WTC11 (cell line): ENCODE data around the gene RBP3. TPM values are rescaled to one million over a fixed set of nuclear protein-coding genes. Genes with fewer than 3 reads are reported as not detected.

Experiments
- ATAC-seq: fragments of 200-7000 bp; cut with Tn5 transposase; 2 replicates; pipeline ENCODE4 v1.10.0; 2021; ENCODE audit warnings: mild to moderate bottlenecking, moderate library complexity
- CTCF ChIA-PET: fragments of 300-600 bp; sonication (Branson Sonifier 250); formaldehyde crosslinking; loops from one replicate; lab custom pipeline; 2021; ENCODE audit warnings: antibody characterized with exemption; lab: Charles Lee
- POLR2A ChIA-PET: fragments of 350-600 bp; sonication (Branson Sonifier 250); formaldehyde crosslinking; loops from one replicate; lab custom pipeline; 2021; ENCODE audit warnings: antibody characterized with exemption; lab: Charles Lee
- DNase-seq: peaks from one replicate; pipeline ENCODE4 v3.0.0; 2021; ENCODE audit warnings: low spot score
- H3K27ac Mint-ChIP-seq: 2 replicates; pipeline ENCODE4 v1.8.0; 2021; ENCODE audit warnings: mixed read lengths
- H3K27me3 Mint-ChIP-seq: 2 replicates; pipeline ENCODE4 v1.8.0; 2021; ENCODE audit warnings: low read depth, mild to moderate bottlenecking, moderate library complexity, mixed read lengths
- H3K36me3 Mint-ChIP-seq: 2 replicates; pipeline ENCODE4 v1.8.0; 2021; ENCODE audit warnings: mixed read lengths
- H3K4me1 Mint-ChIP-seq: 2 replicates; pipeline ENCODE4 v1.8.0; 2022; ENCODE audit warnings: mixed read lengths
- H3K4me3 Mint-ChIP-seq: 2 replicates; pipeline ENCODE4 v1.8.0; 2021; ENCODE audit warnings: mild to moderate bottlenecking, moderate library complexity, mixed read lengths
- H3K9me3 Mint-ChIP-seq: 2 replicates; pipeline ENCODE4 v1.8.0; 2021; ENCODE audit warnings: mixed read lengths
- CBFB ChIP-seq: sonication (generic); formaldehyde crosslinking; IDR thresholded peaks from 2 replicates; pipeline ENCODE4 v1.8.1; 2022; ENCODE audit warnings: mild to moderate bottlenecking, low read depth, missing genetic modification reagents
- FOXK1 ChIP-seq: sonication (generic); formaldehyde crosslinking; IDR thresholded peaks from 2 replicates; pipeline ENCODE4 v1.8.0; 2022; ENCODE audit warnings: mild to moderate bottlenecking, moderate library complexity, missing genetic modification reagents
- FOXP1 ChIP-seq: sonication (generic); formaldehyde crosslinking; IDR thresholded peaks from 2 replicates; pipeline ENCODE4 v1.8.0; 2022; ENCODE audit warnings: missing genetic modification reagents, mild to moderate bottlenecking, moderate library complexity, borderline replicate concordance
- GABPB1 ChIP-seq: sonication (generic); formaldehyde crosslinking; IDR thresholded peaks from 2 replicates; pipeline ENCODE4 v1.8.1; 2023; ENCODE audit warnings: mild to moderate bottlenecking, missing genetic modification reagents
- IRF2 ChIP-seq: sonication (generic); formaldehyde crosslinking; IDR thresholded peaks from 2 replicates; pipeline ENCODE4 v1.8.0; 2022; ENCODE audit warnings: low read depth, missing genetic modification reagents, borderline replicate concordance
- SMAD4 ChIP-seq: sonication (generic); formaldehyde crosslinking; IDR thresholded peaks from 2 replicates; pipeline ENCODE4 v1.8.0; 2022; ENCODE audit warnings: mild to moderate bottlenecking, missing genetic modification reagents
- TP53 ChIP-seq: sonication (generic); formaldehyde crosslinking; IDR thresholded peaks from 2 replicates; pipeline ENCODE4 v1.8.1; 2023; ENCODE audit warnings: mild to moderate bottlenecking, missing genetic modification reagents
- ZBTB21 ChIP-seq: sonication (generic); formaldehyde crosslinking; IDR thresholded peaks from 2 replicates; pipeline ENCODE4 v1.8.1; 2023; ENCODE audit warnings: mild to moderate bottlenecking, missing genetic modification reagents, borderline replicate concordance
- ZNF219 ChIP-seq: sonication (generic); formaldehyde crosslinking; IDR thresholded peaks from 2 replicates; pipeline ENCODE4 v1.8.0; 2023; ENCODE audit warnings: missing genetic modification reagents, mild to moderate bottlenecking, borderline replicate concordance
- ZNF232 ChIP-seq: sonication (generic); formaldehyde crosslinking; IDR thresholded peaks from 2 replicates; pipeline ENCODE4 v1.8.0; 2022; ENCODE audit warnings: mild to moderate bottlenecking, missing genetic modification reagents
- ZNF263 ChIP-seq: sonication (generic); formaldehyde crosslinking; IDR thresholded peaks from 2 replicates; pipeline ENCODE4 v1.8.1; 2022; ENCODE audit warnings: low read depth, mild to moderate bottlenecking, moderate library complexity, missing genetic modification reagents
- ZNF396 ChIP-seq: fragments of 250-450 bp; sonication (Bioruptor Pico); IDR thresholded peaks from 2 replicates; pipeline ENCODE4 v1.8.0; 2021; ENCODE audit warnings: mild to moderate bottlenecking, moderate library complexity, borderline replicate concordance
- ZNF416 ChIP-seq: fragments of 250-450 bp; sonication (Bioruptor Pico); IDR thresholded peaks from 2 replicates; pipeline ENCODE4 v1.9.0; 2021; ENCODE audit warnings: mild to moderate bottlenecking, inconsistent platforms
- total RNA-seq: library from RNA; stranded (reverse); gene quantifications from 3 replicates; pipeline ENCODE4 v1.2.3, GENCODE V29; 2021
- TF ChIP-seq, protein P1 (sequence below): fragments of 250-450 bp; sonication (Bioruptor Pico); IDR thresholded peaks from 2 replicates; pipeline ENCODE4 v2.1.2; 2022; ENCODE audit warnings: mild to moderate bottlenecking, moderate library complexity
- TF ChIP-seq, protein P2 (sequence below): sonication (generic); formaldehyde crosslinking; IDR thresholded peaks from 2 replicates; pipeline ENCODE4 v1.8.1; 2022; ENCODE audit warnings: low read depth, mild to moderate bottlenecking, moderate library complexity, missing genetic modification reagents, borderline replicate concordance
- TF ChIP-seq, protein P3 (sequence below): sonication (generic); formaldehyde crosslinking; IDR thresholded peaks from 2 replicates; pipeline ENCODE4 v1.8.1; 2023; ENCODE audit warnings: mild to moderate bottlenecking, missing genetic modification reagents, moderate library complexity
- TF ChIP-seq, protein P4 (sequence below): sonication (generic); formaldehyde crosslinking; IDR thresholded peaks from 2 replicates; pipeline ENCODE4 v1.8.0; 2023; ENCODE audit warnings: missing genetic modification reagents
- TF ChIP-seq, protein P5 (sequence below): fragments of 250-450 bp; sonication (Bioruptor Pico); conservative IDR thresholded peaks from 2 replicates; pipeline ENCODE4 v1.9.0; 2021; ENCODE audit warnings: mild to moderate bottlenecking
- TF ChIP-seq, protein P6 (sequence below): sonication (generic); formaldehyde crosslinking; IDR thresholded peaks from 2 replicates; pipeline ENCODE4 v1.8.1; 2022; ENCODE audit warnings: mild to moderate bottlenecking, moderate library complexity, missing genetic modification reagents
- TF ChIP-seq, protein P7 (sequence below): sonication (generic); formaldehyde crosslinking; IDR thresholded peaks from 2 replicates; pipeline ENCODE4 v1.8.1; 2022; ENCODE audit warnings: missing genetic modification reagents, borderline replicate concordance

RBP3 gene
- total RNA-seq, 1 experiment from 2014 or later: not detected

DNA sequence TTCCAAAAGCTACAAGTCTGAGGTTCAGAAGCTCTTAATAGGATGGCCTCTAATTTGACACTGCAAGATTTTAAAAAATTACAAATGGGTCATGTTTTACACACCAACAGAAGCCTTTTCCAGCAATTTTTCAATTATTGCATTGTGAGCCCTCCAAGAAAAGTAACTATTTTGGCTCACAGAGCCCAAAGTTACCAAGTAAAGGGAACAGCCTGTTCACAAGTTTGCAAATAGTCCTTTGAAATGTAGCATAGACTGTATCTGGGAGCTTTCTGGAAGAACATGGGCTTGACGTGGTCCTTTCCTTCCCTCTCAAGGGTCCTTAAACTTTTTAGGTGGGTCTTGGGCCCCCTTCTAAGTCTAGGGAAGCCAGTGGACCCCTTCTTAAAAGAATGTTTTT, 49.4 kb upstream of the RBP3 start (continued):
- TF ChIP-seq ZNF263 (CRISPR knock-in tag): no peak
- TF ChIP-seq, protein P1, sequence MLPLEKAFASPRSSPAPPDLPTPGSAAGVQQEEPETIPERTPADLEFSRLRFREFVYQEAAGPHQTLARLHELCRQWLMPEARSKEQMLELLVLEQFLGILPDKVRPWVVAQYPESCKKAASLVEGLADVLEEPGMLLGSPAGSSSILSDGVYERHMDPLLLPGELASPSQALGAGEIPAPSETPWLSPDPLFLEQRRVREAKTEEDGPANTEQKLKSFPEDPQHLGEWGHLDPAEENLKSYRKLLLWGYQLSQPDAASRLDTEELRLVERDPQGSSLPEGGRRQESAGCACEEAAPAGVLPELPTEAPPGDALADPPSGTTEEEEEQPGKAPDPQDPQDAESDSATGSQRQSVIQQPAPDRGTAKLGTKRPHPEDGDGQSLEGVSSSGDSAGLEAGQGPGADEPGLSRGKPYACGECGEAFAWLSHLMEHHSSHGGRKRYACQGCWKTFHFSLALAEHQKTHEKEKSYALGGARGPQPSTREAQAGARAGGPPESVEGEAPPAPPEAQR (CRISPR knock-in tag): no peak
- no peak for TF ChIP-seq TP53 (CRISPR knock-in tag)
- no peak for TF ChIP-seq ZNF396 (CRISPR knock-in tag)
- TF ChIP-seq IRF2: no peak

DNA sequence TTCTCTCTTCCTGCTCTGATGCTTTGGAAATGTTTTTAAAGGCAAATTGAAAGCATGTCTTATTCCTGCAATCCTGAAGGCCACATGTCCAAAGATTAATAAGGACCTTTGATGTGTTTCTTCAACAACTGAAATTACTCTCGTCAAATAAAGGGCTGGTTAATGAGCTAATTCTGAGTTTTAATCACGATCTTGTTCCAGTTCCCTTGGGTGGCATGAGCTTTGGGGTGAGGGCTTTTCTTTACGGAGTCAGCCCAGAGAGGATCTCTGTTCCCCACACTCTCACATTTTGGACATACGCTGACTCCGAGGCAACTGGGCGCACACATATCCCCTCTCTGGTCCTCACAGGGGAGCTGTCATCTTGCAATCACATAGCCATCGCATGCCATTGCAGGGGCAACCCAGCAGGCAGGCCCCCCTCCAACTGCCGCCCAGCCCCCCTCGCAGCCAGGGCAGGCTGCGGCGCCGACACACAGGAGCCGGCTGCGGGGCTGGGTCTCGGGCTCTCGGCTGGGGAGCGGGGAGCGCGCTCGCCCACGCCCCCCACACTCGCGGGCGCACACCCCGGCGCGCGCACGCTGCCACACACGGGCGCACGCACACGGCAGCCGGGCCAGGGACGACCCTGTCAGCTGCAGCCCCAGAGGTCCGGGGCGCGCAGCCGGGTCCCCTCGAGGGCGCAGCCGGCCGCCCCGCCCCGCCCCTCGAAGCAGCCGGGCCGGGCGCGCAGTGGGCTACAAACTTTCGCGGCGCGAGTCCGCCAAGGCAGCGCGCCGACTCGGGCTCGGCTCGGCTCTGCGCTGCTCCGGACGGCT, 48.3 kb upstream of the RBP3 start, which contains the start of gene GDF10:
GDF10 (plus strand) TSS at position 587 of the 818 bp plus-strand sequence. CDS start 455 bp downstream, outside the sequence.
- H3K27ac Mint-ChIP-seq: no peak within 1 kb of the TSS
- POLR2A ChIA-PET: no interaction called here

DNA sequence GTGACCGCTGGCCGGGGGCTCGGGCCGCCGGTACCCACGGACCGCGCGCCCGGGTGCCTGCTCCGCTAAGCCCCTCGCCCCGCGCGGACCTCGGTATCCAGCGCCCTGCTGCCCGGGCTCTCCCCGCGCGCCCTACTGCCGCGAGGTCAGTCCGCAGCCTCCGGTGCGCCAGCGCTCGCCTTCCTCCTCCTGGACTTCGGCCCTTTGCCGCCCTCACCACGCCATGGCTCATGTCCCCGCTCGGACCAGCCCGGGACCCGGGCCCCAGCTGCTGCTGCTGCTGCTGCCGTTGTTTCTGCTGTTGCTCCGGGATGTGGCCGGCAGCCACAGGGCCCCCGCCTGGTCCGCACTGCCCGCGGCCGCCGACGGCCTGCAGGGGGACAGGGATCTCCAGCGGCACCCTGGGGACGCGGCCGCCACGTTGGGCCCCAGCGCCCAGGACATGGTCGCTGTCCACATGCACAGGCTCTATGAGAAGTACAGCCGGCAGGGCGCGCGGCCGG, 47.7 kb upstream of the RBP3 start:
- H3K36me3 Mint-ChIP-seq: no peaks in the 10 kb centered on the region
- no peak overlapping the region for H3K27ac Mint-ChIP-seq
- DNase-seq: peak; percentile 42
- CTCF ChIA-PET: interaction anchor here (0.6 to 3.0 kb wide), 8 partner anchors 8 to 305 kb away, joined by 3 to 14 read pairs (median 4); no protein-coding TSS in a partner anchor
- POLR2A ChIA-PET: no interaction called here
- H3K4me1 Mint-ChIP-seq: peaks cover 21% of the 10 kb centered on the region
- peaks cover 47% of the 10 kb centered on the region for H3K27me3 Mint-ChIP-seq
- peak; percentile 64 for ATAC-seq
- H3K9me3 Mint-ChIP-seq: no peaks in the 10 kb centered on the region
- peak overlapping the region; percentile 77 for H3K4me3 Mint-ChIP-seq
- TF ChIP-seq, protein P2, sequence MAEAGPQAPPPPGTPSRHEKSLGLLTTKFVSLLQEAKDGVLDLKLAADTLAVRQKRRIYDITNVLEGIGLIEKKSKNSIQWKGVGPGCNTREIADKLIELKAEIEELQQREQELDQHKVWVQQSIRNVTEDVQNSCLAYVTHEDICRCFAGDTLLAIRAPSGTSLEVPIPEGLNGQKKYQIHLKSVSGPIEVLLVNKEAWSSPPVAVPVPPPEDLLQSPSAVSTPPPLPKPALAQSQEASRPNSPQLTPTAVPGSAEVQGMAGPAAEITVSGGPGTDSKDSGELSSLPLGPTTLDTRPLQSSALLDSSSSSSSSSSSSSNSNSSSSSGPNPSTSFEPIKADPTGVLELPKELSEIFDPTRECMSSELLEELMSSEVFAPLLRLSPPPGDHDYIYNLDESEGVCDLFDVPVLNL: no peak
- TF ChIP-seq, protein P3, sequence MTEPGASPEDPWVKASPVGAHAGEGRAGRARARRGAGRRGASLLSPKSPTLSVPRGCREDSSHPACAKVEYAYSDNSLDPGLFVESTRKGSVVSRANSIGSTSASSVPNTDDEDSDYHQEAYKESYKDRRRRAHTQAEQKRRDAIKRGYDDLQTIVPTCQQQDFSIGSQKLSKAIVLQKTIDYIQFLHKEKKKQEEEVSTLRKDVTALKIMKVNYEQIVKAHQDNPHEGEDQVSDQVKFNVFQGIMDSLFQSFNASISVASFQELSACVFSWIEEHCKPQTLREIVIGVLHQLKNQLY (CRISPR knock-in tag): no peak
- TF ChIP-seq, protein P4, sequence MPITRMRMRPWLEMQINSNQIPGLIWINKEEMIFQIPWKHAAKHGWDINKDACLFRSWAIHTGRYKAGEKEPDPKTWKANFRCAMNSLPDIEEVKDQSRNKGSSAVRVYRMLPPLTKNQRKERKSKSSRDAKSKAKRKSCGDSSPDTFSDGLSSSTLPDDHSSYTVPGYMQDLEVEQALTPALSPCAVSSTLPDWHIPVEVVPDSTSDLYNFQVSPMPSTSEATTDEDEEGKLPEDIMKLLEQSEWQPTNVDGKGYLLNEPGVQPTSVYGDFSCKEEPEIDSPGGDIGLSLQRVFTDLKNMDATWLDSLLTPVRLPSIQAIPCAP (CRISPR knock-in tag): no peak
- TF ChIP-seq CBFB (CRISPR knock-in tag): no peak
- TF ChIP-seq, protein P5, sequence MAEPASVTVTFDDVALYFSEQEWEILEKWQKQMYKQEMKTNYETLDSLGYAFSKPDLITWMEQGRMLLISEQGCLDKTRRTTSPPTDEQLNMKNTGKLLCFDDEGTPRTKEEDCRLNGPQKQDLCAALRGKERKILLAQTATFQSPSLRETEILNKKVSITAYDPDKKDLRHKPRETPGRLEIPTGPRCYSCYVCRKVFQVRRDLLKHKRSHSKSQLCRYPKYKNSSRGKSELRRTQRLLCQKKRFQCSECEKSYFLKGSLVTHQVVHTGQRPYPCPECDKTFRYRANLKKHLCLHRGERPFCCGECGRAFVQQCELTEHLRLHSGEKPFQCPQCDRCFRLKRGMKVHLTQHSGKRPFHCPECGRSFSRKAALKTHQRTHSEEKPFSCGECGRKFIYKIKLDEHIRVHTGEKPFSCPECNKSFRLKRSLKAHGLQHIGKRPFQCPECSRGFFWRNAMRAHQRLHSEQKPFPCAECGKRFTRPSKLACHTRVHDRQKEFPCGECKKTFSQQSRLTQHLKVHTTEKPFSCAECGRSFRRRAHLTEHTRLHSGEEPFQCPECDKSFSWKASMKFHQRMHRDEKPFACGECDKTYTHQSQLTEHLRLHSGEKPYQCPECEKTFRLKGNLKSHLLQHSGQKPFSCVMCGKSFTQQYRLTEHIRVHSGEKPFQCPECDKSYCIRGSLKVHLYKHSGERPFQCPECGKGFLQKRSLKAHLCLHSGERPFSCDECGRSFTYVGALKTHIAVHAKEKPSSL (CRISPR knock-in tag): no peak
- TF ChIP-seq FOXP1 (CRISPR knock-in tag): 0 out of 2 replicates have a peak, but pooled peaks have one; percentile 46
- TF ChIP-seq ZBTB21 (CRISPR knock-in tag): no peak
- 0 out of 2 replicates have a peak, but pooled peaks have one; percentile 36 for TF ChIP-seq ZNF219 (CRISPR knock-in tag)
- TF ChIP-seq, protein P6, sequence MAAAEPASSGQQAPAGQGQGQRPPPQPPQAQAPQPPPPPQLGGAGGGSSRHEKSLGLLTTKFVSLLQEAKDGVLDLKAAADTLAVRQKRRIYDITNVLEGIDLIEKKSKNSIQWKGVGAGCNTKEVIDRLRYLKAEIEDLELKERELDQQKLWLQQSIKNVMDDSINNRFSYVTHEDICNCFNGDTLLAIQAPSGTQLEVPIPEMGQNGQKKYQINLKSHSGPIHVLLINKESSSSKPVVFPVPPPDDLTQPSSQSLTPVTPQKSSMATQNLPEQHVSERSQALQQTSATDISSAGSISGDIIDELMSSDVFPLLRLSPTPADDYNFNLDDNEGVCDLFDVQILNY: 0 out of 2 replicates have a peak, but pooled peaks have one; percentile 18
- TF ChIP-seq, protein P7, sequence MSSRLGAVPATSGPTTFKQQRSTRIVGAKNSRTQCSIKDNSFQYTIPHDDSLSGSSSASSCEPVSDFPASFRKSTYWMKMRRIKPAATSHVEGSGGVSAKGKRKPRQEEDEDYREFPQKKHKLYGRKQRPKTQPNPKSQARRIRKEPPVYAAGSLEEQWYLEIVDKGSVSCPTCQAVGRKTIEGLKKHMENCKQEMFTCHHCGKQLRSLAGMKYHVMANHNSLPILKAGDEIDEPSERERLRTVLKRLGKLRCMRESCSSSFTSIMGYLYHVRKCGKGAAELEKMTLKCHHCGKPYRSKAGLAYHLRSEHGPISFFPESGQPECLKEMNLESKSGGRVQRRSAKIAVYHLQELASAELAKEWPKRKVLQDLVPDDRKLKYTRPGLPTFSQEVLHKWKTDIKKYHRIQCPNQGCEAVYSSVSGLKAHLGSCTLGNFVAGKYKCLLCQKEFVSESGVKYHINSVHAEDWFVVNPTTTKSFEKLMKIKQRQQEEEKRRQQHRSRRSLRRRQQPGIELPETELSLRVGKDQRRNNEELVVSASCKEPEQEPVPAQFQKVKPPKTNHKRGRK (CRISPR knock-in tag): no peak
- TF ChIP-seq SMAD4 (CRISPR knock-in tag): no peak
- TF ChIP-seq FOXK1: no peak
- no peak for TF ChIP-seq ZNF232 (CRISPR knock-in tag)
- no peak for TF ChIP-seq GABPB1 (CRISPR knock-in tag)

More for the DNA sequence above, 48.3 kb upstream of the RBP3 start, which contains the start of gene GDF10:
- DNase-seq: peak; percentile 30
- peak within 1 kb of the TSS; percentile 77 for H3K4me3 Mint-ChIP-seq
- peaks cover 19% of the 10 kb centered on the region for H3K4me1 Mint-ChIP-seq
- H3K36me3 Mint-ChIP-seq: no peaks in the 10 kb centered on the region
- peak; percentile 64 for ATAC-seq
- no peaks in the 10 kb centered on the region for H3K9me3 Mint-ChIP-seq
- TF ChIP-seq CBFB (CRISPR knock-in tag) (no peak), FOXP1 (CRISPR knock-in tag) (peak; percentile 64; the same call in 1 of the 2 replicates), ZNF416 (CRISPR knock-in tag) (no peak)
- CTCF ChIA-PET: interaction anchor here (1.3 to 3.0 kb wide), 6 partner anchors 9 to 275 kb away, joined by 3 to 14 read pairs (median 4); no protein-coding TSS in a partner anchor
- peaks cover 47% of the 10 kb centered on the region for H3K27me3 Mint-ChIP-seq
